ENCODE measurements around the gene ERC2. TPM values are rescaled to one million over a fixed set of nuclear protein-coding genes. Genes with fewer than 3 reads are reported as not detected.
A peak's percentile ranks its signal among the peaks of the same experiment; 100 is the strongest.

Gene ERC2
- total RNA-seq, 1 experiment from 2014 or later, result not detected

- DNase-seq (ENCODE audit: low spot score), result no peak
Measured at GRCh38 chr3:55936549-55937052, 531.7 kb downstream of the ERC2 start.

GRCh38 chr3:55935241-55935640 is 533.0 kb downstream of the ERC2 start:
- no peak for DNase-seq (ENCODE audit: low spot score)

GRCh38 chr3:55934771-55935170 is 533.5 kb downstream of the ERC2 start:
- DNase-seq (ENCODE audit: low spot score), result no peak

GRCh38 chr3:55929154-55929869 is 539.0 kb downstream of the ERC2 start:
- no peak for DNase-seq (ENCODE audit: low spot score)

GRCh38 chr3:55923626-55924025 is 544.6 kb downstream of the ERC2 start:
- no peak for DNase-seq (ENCODE audit: low spot score)

- DNase-seq (ENCODE audit: low spot score), result no peak
Measured at GRCh38 chr3:55923207-55923606, 545.1 kb downstream of the ERC2 start.

- DNase-seq (ENCODE audit: low spot score), result no peak
Measured at GRCh38 chr3:55912880-55913279, 555.4 kb downstream of the ERC2 start.

GRCh38 chr3:55911266-55911665 is 557.0 kb downstream of the ERC2 start:
- no peak for DNase-seq (ENCODE audit: low spot score)

- DNase-seq (ENCODE audit: low spot score), result no peak
Measured at GRCh38 chr3:55910543-55910942, 557.7 kb downstream of the ERC2 start.

GRCh38 chr3:55909373-55909772 is 558.9 kb downstream of the ERC2 start:
- DNase-seq (ENCODE audit: low spot score), result no peak

- no peak for DNase-seq (ENCODE audit: low spot score)
Measured at GRCh38 chr3:55907616-55908015, 560.7 kb downstream of the ERC2 start.

- no peak for DNase-seq (ENCODE audit: low spot score)
Measured at GRCh38 chr3:55906896-55907295, 561.4 kb downstream of the ERC2 start.

GRCh38 chr3:55904716-55905115 is 563.6 kb downstream of the ERC2 start:
- no peak for DNase-seq (ENCODE audit: low spot score)

- no peak for DNase-seq (ENCODE audit: low spot score)
Measured at GRCh38 chr3:55903680-55904079, 564.6 kb downstream of the ERC2 start.

- DNase-seq (ENCODE audit: low spot score), result no peak
Measured at GRCh38 chr3:55902221-55902900, 565.9 kb downstream of the ERC2 start.

- peak; percentile 10 for DNase-seq (ENCODE audit: low spot score)
Measured at GRCh38 chr3:55899887-55900286, 568.4 kb downstream of the ERC2 start.

- DNase-seq (ENCODE audit: low spot score), result peak; percentile 31
Measured at GRCh38 chr3:55897573-55898224, 570.6 kb downstream of the ERC2 start.

GRCh38 chr3:55895897-55896566 is 572.2 kb downstream of the ERC2 start:
- DNase-seq (ENCODE audit: low spot score), result no peak

GRCh38 chr3:55894605-55895004 is 573.7 kb downstream of the ERC2 start:
- no peak for DNase-seq (ENCODE audit: low spot score)

GRCh38 chr3:55893045-55893664 is 575.1 kb downstream of the ERC2 start:
- DNase-seq (ENCODE audit: low spot score), result no peak

GRCh38 chr3:55891106-55891505 is 577.2 kb downstream of the ERC2 start:
- DNase-seq (ENCODE audit: low spot score), result no peak
